HG02885 (cell line): Measurements from ENCODE around the gene TAPBP.

Source experiments
- ATAC-seq: cut with Tn5 transposase; IDR thresholded peaks from one replicate; pipeline ENCODE4 v1.9.1; 2021; ENCODE audit warnings: mild to moderate bottlenecking; ENCODE audit not compliant: unreplicated experiment, poor library complexity

The TAPBP gene

DNA sequence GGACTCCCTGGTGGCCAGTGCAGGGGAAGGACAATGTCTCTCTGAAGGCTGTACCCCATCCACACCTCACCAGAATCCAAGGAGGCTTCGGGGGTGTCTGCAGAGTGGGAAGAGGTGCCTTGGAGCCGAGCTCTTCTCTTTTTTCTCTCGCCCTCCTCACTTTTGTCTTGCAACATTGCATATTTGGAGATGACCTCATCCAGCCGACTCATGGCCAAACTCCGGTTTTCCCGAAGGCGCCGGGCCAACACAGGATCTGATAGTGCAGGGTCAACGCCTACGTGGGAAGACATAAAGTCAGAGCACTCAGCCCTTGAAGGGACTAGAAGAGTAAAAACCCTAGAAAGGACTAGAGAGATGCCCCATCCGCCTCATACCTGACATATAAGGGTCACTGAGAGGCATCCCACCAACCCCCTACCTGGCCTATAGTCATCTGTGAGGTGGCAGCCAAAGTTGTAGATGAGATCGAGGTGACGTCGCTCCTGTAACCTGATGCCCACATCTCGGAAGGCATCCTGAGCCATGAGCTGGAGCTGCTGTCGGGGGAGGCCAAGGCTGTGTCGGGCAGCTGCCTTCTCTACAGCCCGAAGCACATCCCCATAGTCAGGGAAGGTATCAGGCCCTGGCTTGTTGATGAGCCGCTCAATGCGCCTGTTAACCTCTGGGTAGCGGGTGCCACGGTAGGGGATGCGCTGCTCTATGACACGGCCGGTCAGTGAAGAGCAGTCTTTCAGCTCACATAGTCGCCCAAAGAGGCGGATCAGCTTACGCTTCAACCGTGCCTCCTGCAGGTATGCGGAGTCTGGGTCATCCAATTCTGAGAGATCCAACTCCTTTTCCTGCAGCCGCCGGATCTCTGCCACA, 6.7 kb upstream of the TAPBP start:
- ATAC-seq, result no peak

DNA sequence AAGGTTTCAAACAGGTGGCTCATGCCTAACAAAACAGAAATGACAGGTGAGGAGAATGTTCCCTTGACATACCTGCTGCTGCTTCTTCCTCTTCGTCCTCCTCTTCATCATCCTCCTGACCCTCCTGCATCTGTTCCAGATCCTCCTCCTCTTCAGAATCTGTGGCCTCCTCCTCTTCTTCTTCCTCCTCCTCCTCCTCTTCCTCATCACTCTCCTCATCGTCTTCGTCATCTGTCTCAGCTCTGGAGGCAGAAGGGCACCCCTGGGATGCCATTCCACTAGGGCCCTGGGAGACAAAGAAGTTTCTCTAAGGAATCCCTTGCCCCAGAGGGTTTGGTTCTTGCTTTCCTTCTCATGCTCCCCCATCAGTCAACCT, 6.0 kb upstream of the TAPBP start:
- no peak for ATAC-seq

DNA sequence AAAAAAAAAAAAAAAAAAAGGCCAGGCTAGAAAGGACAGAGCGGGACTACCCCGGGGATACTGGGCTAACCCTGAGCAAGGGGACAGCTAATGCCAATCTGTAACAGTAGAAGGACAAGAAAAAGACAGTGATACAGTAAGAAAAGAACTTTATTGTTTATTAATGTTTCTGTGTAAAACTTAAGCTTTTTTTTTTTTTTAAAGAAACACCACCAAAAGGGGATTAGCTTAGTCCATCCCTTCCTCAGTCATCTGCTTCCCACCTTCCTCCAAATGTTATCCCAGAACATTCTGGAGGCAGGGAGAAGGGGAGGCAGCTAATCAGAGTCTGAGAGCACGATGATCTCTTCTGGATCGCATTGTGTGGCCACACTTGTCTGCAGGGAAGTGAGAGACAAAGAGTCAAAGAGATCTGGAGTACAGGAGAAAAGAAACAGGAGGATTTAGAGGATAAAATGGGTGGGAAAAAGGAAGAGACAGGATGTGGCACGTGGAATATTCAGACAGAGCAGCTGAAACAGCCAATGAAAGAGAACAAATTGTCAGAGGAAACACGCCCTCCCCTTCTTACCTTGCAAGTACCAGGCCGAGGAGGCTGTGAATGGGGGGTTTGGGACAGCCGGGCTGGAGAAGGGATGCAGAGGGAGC, 4.7 kb upstream of the TAPBP start:
- ATAC-seq, result no peak

DNA sequence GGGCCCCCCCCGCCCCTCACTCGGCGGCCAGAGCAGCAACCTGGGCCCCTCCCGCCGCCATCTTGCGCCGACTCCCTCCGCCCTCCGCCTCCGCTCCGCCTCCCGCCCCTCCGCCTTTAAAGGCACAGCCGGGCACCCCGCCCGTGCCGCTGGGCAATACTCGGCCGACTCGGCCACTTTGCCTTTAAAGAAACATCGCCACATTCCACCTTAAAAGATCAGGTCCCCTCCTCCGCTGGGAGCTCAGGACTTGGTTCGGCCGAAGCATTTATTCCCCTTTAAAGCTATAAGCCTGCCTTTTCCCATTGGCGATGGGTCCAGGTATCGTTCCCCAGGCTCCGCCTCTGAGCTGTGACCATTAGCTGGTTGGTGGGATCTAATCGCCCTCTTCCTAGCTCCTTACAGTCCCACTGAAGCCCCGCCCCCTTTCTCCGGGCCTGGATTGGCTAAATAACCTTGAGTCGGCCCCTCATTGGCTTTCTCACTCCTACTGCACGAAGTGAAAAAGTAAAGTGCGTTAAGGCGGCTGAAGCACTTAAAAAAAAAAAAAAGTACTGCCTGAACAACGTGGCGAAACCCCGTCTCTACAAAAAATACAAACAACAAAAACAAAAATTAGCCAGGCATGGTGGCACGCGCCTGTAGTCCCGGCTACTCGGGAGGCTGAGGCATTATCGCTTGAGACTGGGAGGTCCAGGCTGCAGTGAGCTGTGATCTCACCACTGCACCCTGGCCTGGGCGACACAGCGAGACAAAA, 4.0 kb upstream of the TAPBP start, which contains the start of gene ZBTB22:
ZBTB22 (minus strand) TSS at position 76 of the 757 bp plus-strand sequence. CDS start 828 bp downstream, outside the sequence.
- ATAC-seq, result peak; percentile 56

DNA sequence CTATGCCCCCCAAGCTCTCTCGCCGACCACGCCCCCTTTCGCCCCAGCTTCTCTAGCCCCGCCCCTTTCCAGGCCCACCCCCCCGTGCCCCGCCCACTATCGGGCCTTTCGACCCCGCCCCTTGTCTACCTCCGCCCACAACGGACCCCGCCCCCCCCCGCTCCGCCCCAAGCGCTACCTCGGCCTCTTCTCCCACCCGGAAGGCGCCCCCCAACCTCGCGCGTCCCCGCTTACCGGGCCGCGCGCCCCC, 3.5 kb upstream of the TAPBP start:
- no peak for ATAC-seq

DNA sequence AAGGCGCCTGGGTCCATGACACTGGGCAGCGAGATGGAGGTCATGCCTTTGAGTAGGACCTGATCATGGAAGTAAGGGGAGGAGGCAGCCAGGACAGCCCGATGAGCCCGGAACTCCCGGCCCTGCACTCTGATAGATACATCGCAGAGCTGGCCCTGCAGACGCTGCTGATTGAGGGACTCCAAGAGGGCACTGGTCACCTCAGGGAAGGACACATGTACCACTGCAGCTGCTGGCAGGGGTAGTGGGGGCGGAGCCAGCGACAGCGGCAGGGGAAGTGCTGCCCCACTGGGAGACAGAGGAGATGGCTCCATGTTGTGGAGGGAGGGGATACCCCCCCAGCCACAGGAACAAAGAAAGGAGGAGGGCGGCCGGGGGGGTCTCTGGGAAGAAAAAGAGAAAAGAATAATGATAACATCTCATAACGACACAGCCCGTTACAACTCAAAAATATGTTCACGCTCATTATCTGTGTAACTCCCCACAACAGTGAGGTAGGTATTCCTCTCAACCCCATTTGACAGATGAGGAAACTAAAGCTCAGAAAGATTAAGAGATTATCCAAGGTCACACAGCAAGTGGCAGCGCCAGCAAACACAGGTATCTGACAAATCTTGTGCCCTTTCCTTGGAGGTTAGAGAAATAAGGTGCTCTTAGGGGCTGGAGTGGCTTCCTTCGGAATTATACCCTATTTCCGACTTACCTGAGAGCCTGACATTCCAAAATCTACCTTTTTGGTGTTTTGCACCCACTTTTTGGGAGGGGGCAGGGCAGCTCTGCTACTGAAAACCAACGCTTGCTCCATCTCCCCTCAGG, 2.9 kb upstream of the TAPBP start:
- no peak for ATAC-seq

DNA sequence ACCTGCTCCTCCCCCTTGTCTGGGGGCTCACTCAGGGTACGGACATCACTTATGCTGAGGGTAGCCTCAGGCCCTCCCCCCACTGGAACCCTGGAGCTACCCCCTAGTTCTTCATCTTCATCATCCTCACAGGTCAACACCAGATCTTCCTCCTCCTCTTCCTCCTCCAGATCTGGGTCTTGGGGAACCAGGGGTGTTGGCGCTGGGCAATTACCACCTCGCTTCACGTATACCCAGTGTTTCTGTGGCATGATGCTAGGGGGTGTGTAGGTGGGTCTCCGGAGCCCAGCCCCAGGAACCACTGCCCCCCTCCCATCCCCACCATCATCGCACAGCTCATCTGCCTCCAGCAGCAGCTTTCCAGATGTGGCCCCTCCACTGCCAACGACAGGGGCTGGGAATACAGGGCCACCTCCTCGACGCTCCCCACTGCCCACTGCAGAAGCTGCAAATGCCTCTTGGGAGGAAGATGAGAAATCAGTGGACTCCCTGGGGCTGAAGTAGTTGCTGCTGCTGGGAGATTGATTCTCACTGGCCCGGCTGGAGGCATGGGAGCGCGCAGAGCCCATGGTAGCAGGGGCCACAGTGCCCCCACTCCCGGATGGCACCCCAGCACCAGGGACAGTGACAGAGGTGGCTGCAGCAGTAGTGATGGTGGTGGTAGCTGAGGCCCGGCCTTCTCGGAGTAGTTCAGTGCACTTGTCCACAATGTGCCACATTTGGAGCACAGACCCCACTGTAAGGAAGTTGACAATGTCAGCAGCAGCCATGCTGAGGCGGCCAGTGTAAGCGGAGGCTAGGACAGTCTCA, 2.1 kb upstream of the TAPBP start:
- no peak for ATAC-seq

DNA sequence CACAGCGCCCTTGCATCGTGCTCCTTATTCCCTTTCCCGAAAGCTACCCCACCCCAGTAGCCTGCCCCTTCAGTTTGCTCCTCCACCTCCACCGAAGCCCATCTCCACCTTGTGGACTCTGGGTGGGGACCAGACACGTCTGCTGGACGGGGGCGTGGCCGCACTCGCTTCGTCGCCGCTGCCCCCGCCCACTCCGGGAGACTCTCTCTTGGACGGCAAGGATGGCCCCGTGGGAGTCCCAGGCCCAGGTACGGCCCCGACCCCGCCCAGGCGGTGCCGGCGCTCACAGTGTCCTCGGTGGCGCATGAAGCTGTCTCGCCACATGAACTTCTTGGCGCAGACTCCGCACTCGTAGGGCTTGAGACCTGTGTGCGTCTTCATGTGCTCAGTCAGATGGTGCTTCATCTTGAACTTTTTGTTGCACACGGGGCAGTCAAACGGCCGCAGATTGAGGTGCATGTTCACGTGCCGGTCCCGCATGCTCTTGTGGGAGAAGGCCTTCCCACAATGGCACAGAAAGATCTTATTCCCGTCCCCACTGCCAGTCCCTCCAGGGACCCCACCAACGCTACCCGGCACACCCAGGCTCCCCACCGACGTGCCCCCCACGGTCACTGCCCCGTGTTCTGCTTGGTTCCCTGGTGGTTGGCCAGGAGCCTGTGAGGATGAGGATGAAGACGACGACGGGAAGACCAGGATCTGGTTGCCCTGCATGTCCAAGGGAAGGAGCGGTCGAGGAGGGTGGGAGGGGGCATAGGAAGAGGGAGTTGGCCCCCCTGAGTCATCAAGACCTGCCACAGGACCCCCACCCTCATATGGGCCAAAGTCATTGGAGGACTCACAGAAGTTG, 1.3 kb upstream of the TAPBP start:
- ATAC-seq, result no peak

DNA sequence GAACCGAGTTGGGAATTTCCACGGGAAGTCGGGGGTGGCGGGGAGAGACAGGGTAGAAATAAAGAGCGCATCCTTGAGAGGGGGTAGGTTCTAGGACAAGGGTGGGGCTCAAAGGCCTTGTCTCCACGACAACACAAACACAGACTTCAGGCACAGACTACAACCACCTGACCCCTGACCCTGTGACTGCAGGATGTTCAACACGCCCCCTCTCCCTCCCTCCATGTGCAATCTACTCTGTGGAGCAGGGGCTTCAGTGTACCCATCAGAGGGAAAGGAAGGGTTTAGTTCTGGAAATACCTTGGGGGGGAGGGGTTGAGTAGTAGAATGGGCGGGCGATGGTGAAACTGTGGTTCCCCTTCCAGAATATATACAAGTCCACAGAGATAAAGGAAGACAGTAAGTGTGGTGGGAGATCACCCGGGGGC, 651 bp upstream of the TAPBP start:
- no peak for ATAC-seq

DNA sequence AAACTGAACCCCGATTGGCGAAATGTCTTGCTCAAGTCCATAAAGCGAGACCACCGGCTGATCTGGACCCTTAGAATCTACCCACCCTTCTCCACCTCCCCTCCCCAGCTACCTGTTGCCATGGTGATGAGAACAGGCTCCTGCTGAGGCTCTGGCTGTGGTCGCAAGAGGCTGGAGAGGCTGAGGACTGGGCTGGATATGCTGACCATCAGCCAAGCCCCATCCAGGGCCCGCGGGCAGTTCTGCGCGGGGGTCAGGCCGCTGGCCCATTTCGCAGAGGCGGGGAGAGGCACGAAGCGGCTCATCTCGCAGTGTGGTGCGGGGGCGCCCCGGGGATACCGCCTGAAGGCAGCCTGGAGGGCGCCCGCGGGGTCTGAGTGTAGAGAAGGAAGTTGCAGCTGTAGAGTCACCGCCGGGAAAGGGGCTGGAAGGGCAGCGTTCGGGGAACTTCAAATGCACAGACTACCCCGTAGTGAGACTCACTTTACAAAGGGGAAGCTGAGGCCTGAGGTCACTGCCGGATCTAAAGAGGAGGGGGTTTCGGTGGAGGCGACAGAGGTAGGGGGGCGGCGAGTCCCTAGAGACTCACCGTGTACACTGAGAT, 671 bp downstream of the TAPBP start:
- no peak for ATAC-seq

DNA sequence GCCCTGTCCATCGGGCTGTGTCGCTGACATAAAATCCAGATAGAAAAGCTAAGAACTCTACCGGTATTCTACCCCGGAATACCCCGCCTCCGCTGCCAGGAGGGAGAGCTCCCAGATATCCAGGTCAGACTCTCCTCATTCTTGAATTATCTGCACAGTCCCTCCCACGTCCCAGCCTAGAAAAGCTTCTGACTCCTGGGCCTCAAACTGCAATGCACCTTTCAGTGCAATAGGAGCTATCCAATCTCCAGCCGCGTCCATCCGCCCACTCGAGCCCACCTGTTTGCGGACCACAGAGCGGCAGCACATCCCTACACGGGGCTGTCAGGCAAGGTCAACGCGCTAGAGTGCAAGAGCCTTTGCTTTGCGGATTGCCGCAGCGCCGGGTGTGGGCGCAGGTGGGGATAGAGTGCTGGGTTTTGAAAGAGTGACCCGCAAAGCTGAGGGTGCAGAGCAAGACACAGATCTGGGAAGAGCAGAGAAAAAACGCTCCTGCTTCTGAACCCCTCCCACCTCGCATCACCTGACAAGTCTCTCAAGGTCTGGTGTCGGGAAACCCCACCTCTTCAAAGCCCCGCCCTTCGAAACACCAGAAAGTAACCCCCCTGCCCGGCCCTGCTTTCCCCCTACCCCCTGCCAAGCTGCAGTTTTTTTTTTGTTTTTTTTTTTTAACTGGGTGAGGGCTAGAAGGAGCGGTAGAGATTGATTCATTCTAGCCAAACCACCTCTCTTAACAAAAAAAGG, 1.3 kb downstream of the TAPBP start:
- ATAC-seq, result peak; percentile 28

DNA sequence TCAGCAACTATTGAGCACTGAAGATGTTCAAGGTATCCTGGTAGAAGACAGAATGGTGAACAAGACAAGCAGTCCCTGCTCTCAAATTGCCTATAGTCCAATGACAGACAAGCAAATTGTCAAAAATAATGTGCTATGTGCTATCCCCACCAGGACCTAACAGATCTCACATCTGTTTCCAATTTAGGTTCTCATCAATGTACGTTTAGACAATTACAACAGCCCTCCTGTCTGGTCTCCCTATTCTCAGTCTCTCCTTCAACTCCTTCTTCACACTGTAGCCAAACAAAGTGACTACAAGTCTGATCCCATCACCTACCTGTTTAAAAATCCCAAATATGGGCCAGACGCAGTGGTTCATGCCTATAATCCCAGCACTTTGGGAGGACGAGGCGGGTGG, 7.5 kb downstream of the TAPBP start:
- ATAC-seq, result no peak

DNA sequence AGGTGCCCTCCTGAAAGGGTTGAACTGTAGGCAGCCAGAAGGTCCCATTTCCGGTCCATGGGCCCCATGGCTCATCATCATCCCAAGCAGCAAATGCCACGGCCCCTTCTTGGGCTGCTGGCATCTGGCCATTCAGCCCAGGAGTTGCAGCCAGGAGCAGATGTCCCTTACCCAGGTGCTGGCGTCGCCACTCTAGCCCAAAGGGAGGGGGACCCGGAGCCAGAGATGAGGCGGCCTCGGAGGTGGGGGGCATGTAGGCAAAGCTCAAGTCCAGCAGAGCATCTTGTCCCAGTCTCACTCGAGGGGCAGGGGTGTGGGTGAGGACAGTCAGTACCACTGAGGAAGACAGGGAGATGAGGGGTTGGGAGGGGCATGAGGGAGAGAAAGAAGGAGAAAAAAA, 8.8 kb downstream of the TAPBP start:
- no peak for ATAC-seq

DNA sequence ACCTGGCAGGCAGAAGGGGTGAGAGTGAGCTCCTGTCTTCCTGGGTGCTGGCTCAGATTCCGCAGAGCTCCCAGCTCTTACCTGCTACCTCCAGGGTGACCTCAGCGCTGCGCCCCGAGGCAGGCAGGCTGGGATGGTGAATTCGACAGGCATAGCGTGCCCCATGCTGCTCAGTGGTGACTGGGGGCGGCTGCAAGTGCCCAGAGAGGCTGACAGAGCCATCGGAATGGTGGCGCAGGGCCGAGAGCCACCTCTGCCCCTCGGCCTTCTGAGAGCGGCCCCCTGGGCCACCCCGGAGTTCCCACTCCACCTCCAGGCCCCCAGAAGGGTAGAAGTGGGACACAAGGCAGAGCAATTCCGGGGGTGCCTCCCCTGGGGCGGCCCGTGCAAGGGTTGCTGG, 9.7 kb downstream of the TAPBP start:
- ATAC-seq, result no peak

DNA sequence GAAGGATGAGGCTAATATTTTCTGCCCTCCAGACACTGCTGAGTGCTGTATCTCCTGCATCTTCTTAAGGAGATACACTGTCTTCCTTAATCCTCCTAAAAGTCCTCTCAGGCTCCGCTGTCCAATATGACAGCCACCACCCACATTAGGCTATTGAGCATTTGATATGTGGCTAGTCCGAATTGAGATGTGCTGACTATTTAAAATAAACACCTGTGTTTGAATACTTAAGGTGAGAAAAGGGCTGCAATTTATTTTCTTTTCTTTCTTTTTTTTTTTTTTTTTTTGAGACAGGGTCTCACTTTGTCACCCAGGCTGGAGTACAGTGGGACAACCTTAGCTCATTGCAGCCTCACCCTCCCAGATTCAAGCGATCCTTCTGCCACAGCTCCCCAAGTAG, 12.0 kb downstream of the TAPBP start:
- ATAC-seq, result no peak

DNA sequence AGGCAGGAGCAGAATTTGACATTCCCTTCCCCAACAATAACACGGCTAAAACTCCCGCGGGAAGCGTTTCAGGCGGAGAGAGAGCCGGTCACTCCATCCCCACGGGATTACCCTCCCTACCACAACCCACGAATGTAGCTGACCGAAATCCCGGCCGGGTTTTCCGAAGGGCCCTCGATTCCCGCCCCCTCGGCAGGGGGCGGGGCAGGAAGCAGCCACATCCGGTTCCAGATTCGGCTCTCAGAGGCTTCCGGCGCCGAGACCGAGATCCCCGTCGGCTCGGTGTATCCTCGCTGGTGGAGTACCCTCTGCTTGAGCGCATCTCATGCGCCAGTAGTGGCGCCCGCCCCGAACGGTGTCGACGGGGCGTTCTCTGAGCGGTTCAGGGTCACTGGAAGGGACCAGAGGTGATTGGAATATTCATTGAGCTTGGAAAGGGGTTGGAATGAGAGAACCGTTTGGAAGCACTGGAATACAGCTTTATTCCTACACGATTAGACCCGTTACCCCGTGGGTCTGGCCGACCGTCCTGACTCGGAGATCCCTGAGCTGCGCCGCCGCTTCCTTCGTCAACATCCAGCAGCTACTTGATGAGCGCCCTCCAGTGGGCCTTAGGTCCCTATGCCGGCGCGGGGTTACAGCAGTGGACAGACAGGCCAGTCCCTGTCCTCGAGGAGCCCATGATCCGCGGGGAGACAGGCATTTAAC, 14.5 kb downstream of the TAPBP start:
- peak; percentile 77 for ATAC-seq

DNA sequence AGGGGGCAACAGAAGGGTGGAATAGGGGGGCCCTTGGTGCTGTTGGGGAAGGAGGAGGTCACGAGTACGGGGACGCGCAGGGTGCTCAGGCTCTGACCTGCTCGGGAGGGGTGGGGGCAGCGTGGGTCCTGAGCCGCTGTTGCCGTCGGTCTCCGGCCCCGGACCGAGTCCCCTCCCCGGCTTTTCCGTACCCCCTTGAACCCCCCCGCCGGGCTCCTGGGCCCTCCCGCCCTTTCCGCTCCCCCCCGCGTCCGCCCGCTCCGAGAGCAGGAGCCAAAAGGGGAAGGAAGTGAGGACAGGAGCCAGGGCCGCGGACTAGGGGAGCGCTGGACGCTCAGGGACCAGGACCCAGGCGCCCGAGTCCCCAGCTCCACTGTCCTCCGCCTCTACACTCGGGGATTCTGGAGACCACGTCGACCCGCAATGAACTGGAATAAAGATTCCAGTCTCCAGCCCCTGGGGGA, 15.1 kb downstream of the TAPBP start, which contains the start of gene RGL2:
RGL2 (minus strand) TSS at position 170 of the 464 bp plus-strand sequence. CDS start 332 bp downstream, outside the sequence.
- peak; percentile 45 for ATAC-seq
